ENCODE data around the gene ERCC2. TPM values are rescaled to one million over a fixed set of nuclear protein-coding genes. Genes with fewer than 3 reads are reported as not detected.

The ERCC2 gene
- total RNA-seq: 10 to 100 TPM in 1 of 3 donors, 1 to 10 TPM in 2; 6.4 to 11.5 (median 9.5) TPM

GRCh38 chr19:45370410-45371204 lies at the start of gene ERCC2:
Gene ERCC2, minus strand, starts transcription at chr19:45370573. Its CDS starts 33 bp downstream, at chr19:45370540.
- H3K36me3 ChIP-seq: no peaks in the 10 kb centered on the region
- peak within 1 kb of the TSS in 1 of 2 donors; percentile 64 for H3K27ac ChIP-seq
- H3K9me3 ChIP-seq: no peaks in the 10 kb centered on the region
- TF ChIP-seq POLR2A (IDR thresholded peaks at IDR 0.05) (no peak), POLR2AphosphoS5 (IDR thresholded peaks at IDR 0.05) (peak in 2 of 3 donors; percentile 43 to 66)
- TF ChIP-seq, protein P1, sequence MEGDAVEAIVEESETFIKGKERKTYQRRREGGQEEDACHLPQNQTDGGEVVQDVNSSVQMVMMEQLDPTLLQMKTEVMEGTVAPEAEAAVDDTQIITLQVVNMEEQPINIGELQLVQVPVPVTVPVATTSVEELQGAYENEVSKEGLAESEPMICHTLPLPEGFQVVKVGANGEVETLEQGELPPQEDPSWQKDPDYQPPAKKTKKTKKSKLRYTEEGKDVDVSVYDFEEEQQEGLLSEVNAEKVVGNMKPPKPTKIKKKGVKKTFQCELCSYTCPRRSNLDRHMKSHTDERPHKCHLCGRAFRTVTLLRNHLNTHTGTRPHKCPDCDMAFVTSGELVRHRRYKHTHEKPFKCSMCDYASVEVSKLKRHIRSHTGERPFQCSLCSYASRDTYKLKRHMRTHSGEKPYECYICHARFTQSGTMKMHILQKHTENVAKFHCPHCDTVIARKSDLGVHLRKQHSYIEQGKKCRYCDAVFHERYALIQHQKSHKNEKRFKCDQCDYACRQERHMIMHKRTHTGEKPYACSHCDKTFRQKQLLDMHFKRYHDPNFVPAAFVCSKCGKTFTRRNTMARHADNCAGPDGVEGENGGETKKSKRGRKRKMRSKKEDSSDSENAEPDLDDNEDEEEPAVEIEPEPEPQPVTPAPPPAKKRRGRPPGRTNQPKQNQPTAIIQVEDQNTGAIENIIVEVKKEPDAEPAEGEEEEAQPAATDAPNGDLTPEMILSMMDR (IDR thresholded peaks at IDR 0.05): no peak
- no peaks in the 10 kb centered on the region for H3K4me1 ChIP-seq
- intact Hi-C loops (cut with DNase I; ENCODE audit: low total_unique reads): no loop called here
- no peaks in the 10 kb centered on the region for H3K27me3 ChIP-seq
- DNase-seq (ENCODE audit: low spot score in 2 of 2): peak; percentile 99 to 100
- H3K4me3 ChIP-seq: peak within 1 kb of the TSS; percentile 78 to 87 (median 84)

GRCh38 chr19:45419895-45420294 lies 49.5 kb upstream of the ERCC2 start:
- Histone ChIP-seq H3K27ac (no peak overlapping the region), H3K36me3 (no peaks in the 10 kb centered on the region), H3K4me3 (no peak overlapping the region), H3K9me3 (no peaks in the 10 kb centered on the region), H3K27me3 (no peaks in the 10 kb centered on the region), H3K4me1 (peaks cover 0 to 8% of the 10 kb centered on the region in 2 donors)
- intact Hi-C loops (cut with DNase I; ENCODE audit: low total_unique reads): loop anchor here (10.0 kb wide), 1 partner anchor 55 kb away; no protein-coding TSS in a partner anchor
- DNase-seq (ENCODE audit: low spot score in 2 of 2): no peak
- TF ChIP-seq POLR2A (IDR thresholded peaks at IDR 0.05) (no peak), POLR2AphosphoS5 (IDR thresholded peaks at IDR 0.05) (no peak)
- TF ChIP-seq, protein P1 (IDR thresholded peaks at IDR 0.05): no peak

- Histone ChIP-seq H3K27me3 (no peaks in the 10 kb centered on the region), H3K27ac (no peak overlapping the region), H3K36me3 (no peaks in the 10 kb centered on the region), H3K4me3 (no peak overlapping the region), H3K9me3 (no peaks in the 10 kb centered on the region), H3K4me1 (peaks cover 0 to 8% of the 10 kb centered on the region in 2 donors)
- DNase-seq (ENCODE audit: low spot score in 2 of 2): no peak
- intact Hi-C loops (cut with DNase I; ENCODE audit: low total_unique reads): no loop called here
- TF ChIP-seq, protein P1 (IDR thresholded peaks at IDR 0.05): no peak
- no peak for TF ChIP-seq POLR2AphosphoS5 (IDR thresholded peaks at IDR 0.05)
- no peak for TF ChIP-seq POLR2A (IDR thresholded peaks at IDR 0.05)
Measured at GRCh38 chr19:45419396-45419795, 49.0 kb upstream of the ERCC2 start.

DNA sequence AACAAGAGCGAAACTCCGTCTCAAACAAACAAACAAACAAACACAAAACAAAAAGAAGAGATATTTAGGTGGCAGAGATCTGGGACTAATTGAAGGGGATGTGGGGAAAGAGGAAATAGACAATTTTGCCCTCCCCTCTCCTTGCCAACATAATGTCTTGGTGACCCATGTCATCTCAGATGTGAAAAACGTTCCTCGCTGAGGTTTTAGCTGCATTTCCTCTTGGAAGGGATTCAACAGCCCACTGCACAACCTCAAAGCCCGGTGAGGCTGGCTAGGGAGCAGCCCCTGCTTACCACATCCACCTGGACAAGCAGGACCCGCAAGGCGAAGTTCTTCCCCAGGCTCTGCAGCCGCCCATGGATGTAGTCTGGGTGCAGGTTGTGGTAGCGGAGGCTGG lies 48.4 kb upstream of the ERCC2 start:
- Histone ChIP-seq H3K36me3 (no peaks in the 10 kb centered on the region), H3K27me3 (no peaks in the 10 kb centered on the region), H3K4me1 (peaks cover 0 to 8% of the 10 kb centered on the region in 2 donors), H3K4me3 (no peak overlapping the region), H3K27ac (no peak overlapping the region), H3K9me3 (no peaks in the 10 kb centered on the region)
- DNase-seq (ENCODE audit: low spot score in 2 of 2): no peak
- TF ChIP-seq POLR2AphosphoS5 (IDR thresholded peaks at IDR 0.05): no peak
- TF ChIP-seq, protein P1 (IDR thresholded peaks at IDR 0.05): no peak
- TF ChIP-seq POLR2A (IDR thresholded peaks at IDR 0.05): no peak
- intact Hi-C loops (cut with DNase I; ENCODE audit: low total_unique reads): no loop called here

DNA sequence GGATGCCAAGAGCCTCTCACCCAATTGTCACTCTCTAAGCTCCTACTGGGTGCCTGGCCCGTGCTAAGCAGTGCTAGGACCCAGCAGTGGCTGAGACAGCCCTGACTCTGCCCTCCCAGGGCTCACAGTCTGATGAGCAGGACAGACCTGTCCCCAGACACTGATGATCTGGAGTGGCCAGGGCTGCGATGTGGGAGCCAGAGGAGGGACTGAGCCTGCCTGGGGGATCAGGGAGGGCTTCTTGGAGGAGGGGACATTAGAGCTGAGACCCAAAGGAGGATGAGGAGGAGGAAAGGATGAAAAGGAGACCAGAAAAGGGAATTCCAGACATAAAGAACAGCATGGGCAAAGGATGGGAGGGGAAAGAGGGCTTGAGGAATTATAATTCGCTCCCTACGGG lies 46.8 kb upstream of the ERCC2 start:
- H3K9me3 ChIP-seq: no peaks in the 10 kb centered on the region
- H3K4me3 ChIP-seq: no peak overlapping the region
- H3K27ac ChIP-seq: peak overlapping the region in 1 of 2 donors; percentile 12
- no peaks in the 10 kb centered on the region for H3K4me1 ChIP-seq
- intact Hi-C loops (cut with DNase I; ENCODE audit: low total_unique reads): no loop called here
- no peaks in the 10 kb centered on the region for H3K36me3 ChIP-seq
- DNase-seq (ENCODE audit: low spot score in 2 of 2): no peak
- no peaks in the 10 kb centered on the region for H3K27me3 ChIP-seq
- TF ChIP-seq POLR2A (IDR thresholded peaks at IDR 0.05): no peak
- TF ChIP-seq POLR2AphosphoS5 (IDR thresholded peaks at IDR 0.05): no peak
- TF ChIP-seq, protein P1 (IDR thresholded peaks at IDR 0.05): no peak
